ENCODE data around the gene ALDH5A1. TPM values are rescaled to one million over a fixed set of nuclear protein-coding genes. Genes with fewer than 3 reads are reported as not detected.

The ALDH5A1 gene
- total RNA-seq, 1 donor from 2014 or later = 14.7 TPM

DNA sequence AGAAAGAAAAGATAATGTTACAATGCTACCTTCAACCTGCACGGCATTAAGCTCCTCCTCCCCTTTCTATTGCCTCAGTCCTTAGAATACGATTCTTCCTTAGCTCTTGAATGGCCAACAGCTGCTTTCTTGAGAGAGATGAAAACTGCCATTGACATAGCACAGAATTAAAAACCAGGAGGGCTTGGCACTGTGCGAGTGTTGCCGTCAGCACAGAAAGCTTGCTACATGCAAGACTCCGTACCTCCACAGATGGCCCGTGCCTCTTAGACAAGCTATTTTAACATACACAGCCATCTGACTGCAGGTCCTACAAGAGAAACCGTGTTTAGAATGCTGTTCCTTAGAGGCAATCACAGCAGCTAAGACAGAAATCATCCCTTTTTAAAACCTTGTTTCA lies 51.7 kb downstream of the ALDH5A1 start:
- Mint-ChIP-seq H3K36me3 (no peaks in the 10 kb centered on the region), H3K9me3 (no peaks in the 10 kb centered on the region), H3K27ac (no peak overlapping the region), H3K4me3 (no peak overlapping the region), H3K27me3 (peaks cover 17% of the 10 kb centered on the region), H3K4me1 (ENCODE audit: unreplicated experiment) (no peaks in the 10 kb centered on the region)
- no peak for DNase-seq (ENCODE audit: extremely low spot score, unreplicated experiment)
- TF ChIP-seq, protein P1, sequence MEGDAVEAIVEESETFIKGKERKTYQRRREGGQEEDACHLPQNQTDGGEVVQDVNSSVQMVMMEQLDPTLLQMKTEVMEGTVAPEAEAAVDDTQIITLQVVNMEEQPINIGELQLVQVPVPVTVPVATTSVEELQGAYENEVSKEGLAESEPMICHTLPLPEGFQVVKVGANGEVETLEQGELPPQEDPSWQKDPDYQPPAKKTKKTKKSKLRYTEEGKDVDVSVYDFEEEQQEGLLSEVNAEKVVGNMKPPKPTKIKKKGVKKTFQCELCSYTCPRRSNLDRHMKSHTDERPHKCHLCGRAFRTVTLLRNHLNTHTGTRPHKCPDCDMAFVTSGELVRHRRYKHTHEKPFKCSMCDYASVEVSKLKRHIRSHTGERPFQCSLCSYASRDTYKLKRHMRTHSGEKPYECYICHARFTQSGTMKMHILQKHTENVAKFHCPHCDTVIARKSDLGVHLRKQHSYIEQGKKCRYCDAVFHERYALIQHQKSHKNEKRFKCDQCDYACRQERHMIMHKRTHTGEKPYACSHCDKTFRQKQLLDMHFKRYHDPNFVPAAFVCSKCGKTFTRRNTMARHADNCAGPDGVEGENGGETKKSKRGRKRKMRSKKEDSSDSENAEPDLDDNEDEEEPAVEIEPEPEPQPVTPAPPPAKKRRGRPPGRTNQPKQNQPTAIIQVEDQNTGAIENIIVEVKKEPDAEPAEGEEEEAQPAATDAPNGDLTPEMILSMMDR (conservative IDR thresholded peaks at IDR 0.05) = no peak

DNA sequence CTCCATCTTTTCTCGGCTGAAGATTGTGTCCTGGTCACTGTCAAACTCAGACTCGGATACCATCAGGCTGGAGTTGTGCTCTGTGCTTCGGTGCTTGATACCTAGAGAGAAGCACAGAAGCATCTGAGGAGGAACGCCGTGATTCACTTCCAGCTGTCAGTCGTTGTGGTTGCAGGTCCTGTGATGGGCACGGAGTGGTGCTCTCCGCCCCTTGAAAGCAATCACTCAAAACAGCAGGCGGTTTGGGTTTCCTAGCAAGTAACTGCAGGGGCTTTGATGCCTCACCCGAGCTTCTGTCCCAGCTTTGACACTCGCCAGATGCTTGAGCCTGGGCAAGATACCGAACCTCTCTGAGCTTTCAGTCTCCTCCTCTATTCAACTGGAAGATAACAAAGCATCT lies 52.5 kb downstream of the ALDH5A1 start:
- Mint-ChIP-seq H3K4me1 (ENCODE audit: unreplicated experiment) (no peaks in the 10 kb centered on the region), H3K9me3 (no peaks in the 10 kb centered on the region), H3K36me3 (no peaks in the 10 kb centered on the region), H3K27ac (no peak overlapping the region), H3K4me3 (no peak overlapping the region), H3K27me3 (peaks cover 17% of the 10 kb centered on the region)
- no peak for DNase-seq (ENCODE audit: extremely low spot score, unreplicated experiment)
- TF ChIP-seq, protein P1 (conservative IDR thresholded peaks at IDR 0.05) = no peak

DNA sequence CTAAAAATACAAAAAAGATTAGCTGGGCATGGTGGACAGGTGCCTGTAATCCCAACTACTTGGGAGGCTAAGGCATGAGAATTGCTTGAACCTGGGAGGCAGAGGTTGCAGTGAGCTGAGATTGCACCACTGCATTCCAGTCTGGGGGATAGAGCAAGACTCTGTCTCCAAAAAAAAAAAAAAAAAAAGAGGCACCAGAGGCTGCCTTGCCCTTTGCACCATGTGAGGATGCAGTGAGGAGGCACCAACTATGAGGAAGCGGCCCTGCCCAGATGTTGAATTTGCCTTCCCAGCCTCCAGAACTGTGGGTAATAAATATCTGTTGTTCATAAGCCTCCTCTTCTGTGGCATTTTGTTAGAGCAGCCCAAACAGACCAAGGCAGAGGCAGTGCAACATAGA lies 54.4 kb downstream of the ALDH5A1 start:
- Mint-ChIP-seq H3K4me1 (ENCODE audit: unreplicated experiment) (no peaks in the 10 kb centered on the region), H3K27me3 (peaks cover 17% of the 10 kb centered on the region), H3K36me3 (no peaks in the 10 kb centered on the region), H3K27ac (no peak overlapping the region), H3K9me3 (no peaks in the 10 kb centered on the region), H3K4me3 (no peak overlapping the region)
- TF ChIP-seq, protein P1 (conservative IDR thresholded peaks at IDR 0.05) = no peak
- DNase-seq (ENCODE audit: extremely low spot score, unreplicated experiment) = no peak

DNA sequence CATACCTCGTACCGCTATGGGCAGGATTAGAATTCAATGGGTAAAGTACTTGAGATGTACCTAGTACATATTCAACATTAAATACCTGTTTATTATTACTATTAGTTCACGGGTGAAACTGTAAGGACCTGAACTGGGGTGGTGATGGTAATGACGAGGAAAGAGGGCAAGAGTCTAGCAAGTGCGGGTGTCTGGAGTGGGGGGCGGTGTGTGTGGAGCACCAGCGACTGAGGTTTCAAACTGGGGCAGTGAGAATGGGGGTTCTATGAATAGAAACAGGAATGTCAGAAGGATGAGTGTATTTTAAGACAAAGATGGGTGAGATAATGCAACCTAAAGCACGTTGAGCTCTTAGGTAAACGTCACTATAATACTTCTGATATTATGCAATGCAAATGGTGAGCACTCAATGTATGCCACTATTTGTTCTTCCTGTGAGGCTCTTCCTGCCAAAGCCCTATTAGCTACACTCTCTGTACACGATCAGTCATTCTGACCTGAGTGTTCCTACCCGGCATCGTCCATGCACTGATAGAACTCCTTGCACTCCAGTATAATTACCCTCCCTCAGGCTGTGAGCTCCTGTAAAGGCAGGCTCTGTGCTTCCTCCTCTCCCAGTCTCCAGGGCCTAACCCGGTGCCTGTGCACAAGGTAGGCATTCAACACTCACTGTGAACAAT lies 55.0 kb downstream of the ALDH5A1 start:
- Mint-ChIP-seq H3K27me3 (peaks cover 17% of the 10 kb centered on the region), H3K27ac (no peak overlapping the region), H3K9me3 (no peaks in the 10 kb centered on the region), H3K36me3 (no peaks in the 10 kb centered on the region), H3K4me3 (no peak overlapping the region), H3K4me1 (ENCODE audit: unreplicated experiment) (no peaks in the 10 kb centered on the region)
- TF ChIP-seq, protein P1 (conservative IDR thresholded peaks at IDR 0.05) = no peak
- DNase-seq (ENCODE audit: extremely low spot score, unreplicated experiment) = no peak

DNA sequence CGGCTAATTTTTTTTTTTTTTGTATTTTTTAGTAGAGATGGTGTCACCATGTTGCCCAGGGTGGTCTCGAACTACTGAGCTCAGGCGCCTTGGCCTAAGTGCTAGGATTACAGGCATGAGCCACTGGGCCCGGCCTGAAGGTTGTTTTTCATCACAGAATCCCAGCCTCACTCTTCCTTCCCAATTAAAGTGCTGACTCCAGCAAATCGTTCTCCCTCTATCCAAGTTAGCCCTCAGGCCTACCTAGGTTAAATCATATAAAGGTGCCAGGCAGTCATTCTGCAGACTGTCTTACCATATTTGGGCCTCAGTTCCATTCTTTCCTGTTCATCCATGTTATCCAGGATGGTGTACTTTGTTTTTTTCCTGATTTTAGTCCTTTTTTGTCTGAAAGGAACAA lies 56.4 kb downstream of the ALDH5A1 start:
- Mint-ChIP-seq H3K27me3 (peaks cover 18% of the 10 kb centered on the region), H3K27ac (no peak overlapping the region), H3K36me3 (no peaks in the 10 kb centered on the region), H3K9me3 (no peaks in the 10 kb centered on the region), H3K4me1 (ENCODE audit: unreplicated experiment) (no peaks in the 10 kb centered on the region), H3K4me3 (no peak overlapping the region)
- TF ChIP-seq, protein P1 (conservative IDR thresholded peaks at IDR 0.05) = no peak
- no peak for DNase-seq (ENCODE audit: extremely low spot score, unreplicated experiment)
